Fibroblast of skin of abdomen (primary cell): ENCODE measurements around the gene ITGAD.

Source experiments
- DNase-seq: peaks from one replicate; pipeline ENCODE4 v3.0.0-alpha.2; 2013

The ITGAD gene

GRCh38 chr16:31459687-31460581, 66.8 kb downstream of the ITGAD start:
- DNase-seq: peak; percentile 99

GRCh38 chr16:31460582-31461002, 67.5 kb downstream of the ITGAD start:
- DNase-seq: peak; percentile 52

GRCh38 chr16:31461201-31461920, 68.2 kb downstream of the ITGAD start:
- no peak for DNase-seq

- DNase-seq: no peak
These were observed 69.0 kb downstream of the ITGAD start for GRCh38 chr16:31461921-31462804.

GRCh38 chr16:31464348-31464769, 71.2 kb downstream of the ITGAD start:
- DNase-seq: no peak

DNA sequence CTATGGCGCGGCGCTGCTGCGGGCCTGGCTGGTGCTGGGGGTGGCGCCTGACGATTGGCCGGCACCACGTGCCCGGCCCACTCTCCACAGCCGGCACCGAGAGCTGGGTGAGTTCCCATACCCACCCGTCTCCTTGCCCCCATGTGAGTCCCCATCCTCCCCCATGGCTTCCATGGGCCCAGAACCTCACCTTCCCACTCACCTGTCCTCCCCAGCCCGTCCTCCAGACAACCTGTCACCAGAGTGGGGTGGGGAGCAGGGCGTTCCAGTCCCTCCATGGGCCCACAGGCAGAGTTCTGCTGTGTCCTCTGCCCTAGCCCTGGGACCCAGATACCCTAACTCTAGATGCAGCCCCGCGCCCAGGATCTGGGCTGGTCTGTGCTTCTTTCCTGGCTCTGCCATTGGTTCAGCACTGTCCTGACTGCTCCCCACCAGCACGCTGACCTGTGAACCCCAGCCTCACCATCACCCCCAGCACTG, 71.7 kb downstream of the ITGAD start:
- no peak for DNase-seq

DNA sequence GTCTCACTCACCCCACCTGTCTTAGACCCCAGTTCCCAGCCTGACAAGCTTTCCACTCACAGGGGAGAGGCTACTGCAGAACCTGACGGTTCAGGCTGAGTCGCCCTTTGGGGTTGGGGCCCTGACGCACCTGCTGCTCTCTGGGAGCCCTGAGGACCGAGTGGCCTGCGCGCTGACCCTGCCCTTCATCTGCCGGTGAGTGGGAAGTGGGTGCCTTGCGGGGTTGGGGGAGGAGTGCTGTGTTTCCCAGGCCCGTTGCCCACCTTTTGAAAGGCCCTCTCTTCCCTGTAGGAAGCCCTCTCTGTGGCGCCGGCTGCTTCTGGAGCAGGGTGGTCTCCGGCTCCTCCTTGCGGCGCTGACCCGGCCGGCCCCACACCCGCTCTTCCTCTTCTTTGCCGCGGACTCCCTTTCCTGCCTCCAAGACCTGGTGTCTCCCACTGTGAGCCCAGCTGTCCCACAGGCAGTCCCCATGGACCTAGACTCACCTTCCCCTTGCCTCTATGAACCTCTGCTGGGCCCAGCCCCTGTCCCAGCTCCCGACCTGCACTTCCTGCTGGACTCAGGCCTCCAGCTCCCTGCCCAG, 72.7 kb downstream of the ITGAD start:
- DNase-seq: no peak

- DNase-seq: no peak
These were observed 73.3 kb downstream of the ITGAD start for GRCh38 chr16:31466381-31466841.

GRCh38 chr16:31467151-31467773, 74.1 kb downstream of the ITGAD start:
- no peak for DNase-seq

- DNase-seq: no peak
These were observed 74.7 kb downstream of the ITGAD start for GRCh38 chr16:31467858-31468257.

GRCh38 chr16:31470615-31471014, 77.5 kb downstream of the ITGAD start:
- DNase-seq: no peak

- no peak for DNase-seq
These were observed 78.2 kb downstream of the ITGAD start for GRCh38 chr16:31471241-31471874.

- DNase-seq: peak; percentile 94
These were observed 79.0 kb downstream of the ITGAD start, which contains the start of gene TGFB1I1 for GRCh38 chr16:31471875-31472708. Gene TGFB1I1, plus strand, starts transcription at chr16:31472152. Its CDS starts 37 bp downstream, at chr16:31472189.

DNA sequence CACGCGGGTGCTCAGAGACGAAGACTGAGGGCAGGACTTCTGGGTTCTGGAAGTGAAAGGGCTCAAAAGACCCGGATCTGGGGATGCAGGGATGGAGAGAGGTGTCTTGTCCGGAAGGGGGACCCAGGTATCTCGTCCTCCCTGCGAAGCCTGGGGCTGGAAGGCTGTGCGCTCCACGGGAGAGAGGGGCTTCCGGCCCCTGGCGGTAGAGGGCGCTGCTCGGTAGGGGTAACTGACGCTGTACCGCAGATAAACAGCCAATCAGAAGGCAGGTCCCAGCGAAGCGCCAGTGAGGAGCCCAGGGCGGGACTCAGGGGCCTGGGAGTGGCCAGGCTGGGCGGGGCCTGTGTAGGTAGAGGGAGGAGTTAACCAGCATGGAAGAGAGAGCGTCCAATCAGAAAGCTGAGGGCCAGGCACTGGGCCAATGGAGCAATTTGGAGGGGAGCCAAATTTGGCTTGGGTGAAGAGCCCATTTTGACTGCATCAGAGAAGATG, 79.6 kb downstream of the ITGAD start:
- DNase-seq: peak; percentile 95

- DNase-seq: no peak
These were observed 80.3 kb downstream of the ITGAD start for GRCh38 chr16:31473264-31473984.

GRCh38 chr16:31474173-31474714, 81.1 kb downstream of the ITGAD start:
- peak; percentile 83 for DNase-seq

GRCh38 chr16:31474773-31475738, 81.9 kb downstream of the ITGAD start:
- DNase-seq: no peak

GRCh38 chr16:31475946-31476302, 82.8 kb downstream of the ITGAD start:
- no peak for DNase-seq
